ENCODE measurements around the gene SCAF4.
"Not testable (repeated sequence)": the region's sequence is repeated elsewhere in the genome, so short reads cannot be mapped to it uniquely, and the experiment has no call there.

The SCAF4 gene

GRCh38 chr21:31731857-31732596, at the start of gene SCAF4:
SCAF4 (minus strand) TSS chr21:31732118; CDS start chr21:31731692, 426 bp downstream.
- DNase-seq = peak; percentile 90

- DNase-seq = no peak
Measured at GRCh38 chr21:31780944-31781343, 49.0 kb upstream of the SCAF4 start.

- no peak for DNase-seq
Measured at GRCh38 chr21:31778546-31778945, 46.6 kb upstream of the SCAF4 start.

GRCh38 chr21:31777857-31778256, 45.9 kb upstream of the SCAF4 start:
- no peak for DNase-seq

- no peak for DNase-seq
Measured at GRCh38 chr21:31774031-31774430, 42.1 kb upstream of the SCAF4 start.

- no peak for DNase-seq
Measured at GRCh38 chr21:31772674-31773555, 41.0 kb upstream of the SCAF4 start.

- DNase-seq = no peak
Measured at GRCh38 chr21:31771685-31772084, 39.8 kb upstream of the SCAF4 start.

GRCh38 chr21:31768710-31769109, 36.8 kb upstream of the SCAF4 start:
- DNase-seq = no peak

- no peak for DNase-seq
Measured at GRCh38 chr21:31766899-31767298, 35.0 kb upstream of the SCAF4 start.

- DNase-seq = not testable (repeated sequence)
Measured at GRCh38 chr21:31765850-31766249, 33.9 kb upstream of the SCAF4 start.

GRCh38 chr21:31760931-31761330, 29.0 kb upstream of the SCAF4 start:
- DNase-seq = no peak

- no peak for DNase-seq
Measured at GRCh38 chr21:31756787-31757186, 24.9 kb upstream of the SCAF4 start.

- DNase-seq = no peak
Measured at GRCh38 chr21:31755027-31755426, 23.1 kb upstream of the SCAF4 start.

- no peak for DNase-seq
Measured at GRCh38 chr21:31754708-31754960, 22.7 kb upstream of the SCAF4 start.

GRCh38 chr21:31753949-31754707, 22.2 kb upstream of the SCAF4 start:
- no peak for DNase-seq

GRCh38 chr21:31752967-31753366, 21.0 kb upstream of the SCAF4 start:
- DNase-seq = no peak

GRCh38 chr21:31752352-31752751, 20.4 kb upstream of the SCAF4 start:
- no peak for DNase-seq

- no peak for DNase-seq
Measured at GRCh38 chr21:31750843-31751242, 18.9 kb upstream of the SCAF4 start.

- DNase-seq = no peak
Measured at GRCh38 chr21:31744182-31744800, 12.4 kb upstream of the SCAF4 start.

- no peak for DNase-seq
Measured at GRCh38 chr21:31743712-31744111, 11.8 kb upstream of the SCAF4 start.

GRCh38 chr21:31741116-31741515, 9.2 kb upstream of the SCAF4 start:
- no peak for DNase-seq

- DNase-seq = not testable (repeated sequence)
Measured at GRCh38 chr21:31737586-31738397, 5.9 kb upstream of the SCAF4 start.
